GM21825 (cell line): Measurements from ENCODE around the gene AGPAT3.

Source experiments
- ATAC-seq: cut with Tn5 transposase; IDR thresholded peaks from one replicate; pipeline ENCODE4 v1.9.1; 2021; ENCODE audit warnings: mild to moderate bottlenecking, moderate library complexity; ENCODE audit not compliant: unreplicated experiment

Gene AGPAT3

DNA sequence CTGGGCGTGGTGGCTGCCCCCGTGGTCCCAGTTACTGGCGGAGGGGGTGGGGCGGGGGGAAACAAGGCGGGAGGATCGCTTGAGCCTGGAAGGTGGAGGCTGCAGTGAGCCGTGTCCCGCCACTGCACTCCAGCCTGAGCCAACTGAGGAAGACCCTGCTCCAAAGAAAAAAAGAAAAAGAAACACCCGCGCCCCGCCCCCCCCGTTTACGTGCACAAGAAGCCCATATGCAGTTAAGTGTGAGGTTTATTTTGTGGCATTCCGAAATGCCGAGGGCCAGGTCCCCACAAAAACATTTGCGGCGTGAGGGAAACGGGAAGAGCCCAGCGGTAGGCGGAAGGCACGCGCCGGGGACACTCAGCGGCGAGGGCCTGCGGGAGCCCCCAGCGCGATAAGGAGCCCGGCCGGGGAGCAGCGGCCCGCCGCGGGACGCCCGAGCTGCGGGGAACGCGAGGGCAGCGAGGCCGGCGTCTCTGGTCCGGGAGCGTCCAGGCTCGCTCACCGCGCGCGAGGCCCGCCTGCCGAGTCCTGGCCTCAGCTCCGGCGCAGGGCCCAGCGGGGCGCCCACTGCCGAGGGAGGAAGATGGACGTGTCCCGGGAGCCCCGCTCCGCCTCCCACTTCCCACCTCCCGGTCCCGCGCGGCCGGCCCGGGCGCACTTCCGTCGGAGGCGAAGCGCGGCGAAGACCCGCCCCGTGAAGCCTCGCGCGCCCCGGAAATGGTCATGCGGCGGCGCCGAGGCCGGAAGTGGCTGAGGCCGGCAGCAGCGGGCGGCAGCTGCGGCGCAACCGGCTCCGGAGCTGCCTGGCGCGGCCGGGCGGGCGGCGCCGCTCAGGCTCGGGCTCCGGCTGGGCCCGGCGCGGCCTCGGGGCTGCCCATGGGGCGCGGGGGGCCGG lies 146.8 kb downstream of the AGPAT3 start, which contains the start of gene TRAPPC10:
Gene TRAPPC10, plus strand, starts transcription at position 731 of the 895 bp plus-strand sequence. CDS start 185 bp downstream, outside the sequence.
- ATAC-seq = peak; percentile 60

DNA sequence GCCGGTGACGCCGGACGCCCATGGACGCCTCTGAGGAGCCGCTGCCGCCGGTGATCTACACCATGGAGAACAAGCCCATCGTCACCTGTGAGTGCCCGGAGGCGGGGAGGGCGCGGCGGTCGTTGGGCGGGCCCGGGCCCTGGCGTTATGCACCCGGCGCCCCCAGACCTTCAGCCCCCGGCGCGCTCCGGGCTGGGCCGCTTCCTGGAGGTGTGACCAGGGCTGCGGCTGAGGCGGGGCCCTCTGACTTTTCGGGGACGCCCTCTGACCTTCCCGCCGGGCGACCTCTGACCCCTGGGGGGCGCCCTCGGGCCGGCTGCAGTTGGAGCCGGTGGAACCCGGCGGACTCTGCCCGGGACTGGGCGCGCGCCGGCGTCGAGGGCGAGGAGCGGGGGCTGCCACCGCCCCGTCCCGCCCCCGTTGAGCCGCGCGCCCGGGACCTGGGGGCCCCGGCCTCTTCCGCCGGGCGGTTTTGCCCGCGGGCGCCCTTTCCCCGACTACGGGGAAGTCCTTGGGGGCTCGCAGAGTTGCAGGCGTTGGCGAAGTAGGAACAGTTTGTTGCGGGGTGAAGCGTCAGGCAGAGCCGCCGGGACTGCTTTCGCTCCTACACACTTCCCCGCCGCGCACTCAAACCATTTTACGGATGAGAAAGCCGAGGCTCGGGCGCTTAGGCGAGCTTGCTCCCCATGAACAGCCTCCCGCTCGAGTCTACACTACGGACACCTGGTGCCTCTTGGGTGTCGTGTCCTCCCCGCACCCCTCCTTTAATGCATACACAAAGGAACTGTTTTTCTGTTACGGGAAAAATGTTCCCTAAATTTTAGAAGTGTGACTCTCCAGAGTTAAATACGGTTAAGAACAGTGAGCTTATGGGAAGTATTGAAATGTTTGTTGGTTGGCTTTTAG lies 147.7 kb downstream of the AGPAT3 start:
- peak; percentile 63 for ATAC-seq

DNA sequence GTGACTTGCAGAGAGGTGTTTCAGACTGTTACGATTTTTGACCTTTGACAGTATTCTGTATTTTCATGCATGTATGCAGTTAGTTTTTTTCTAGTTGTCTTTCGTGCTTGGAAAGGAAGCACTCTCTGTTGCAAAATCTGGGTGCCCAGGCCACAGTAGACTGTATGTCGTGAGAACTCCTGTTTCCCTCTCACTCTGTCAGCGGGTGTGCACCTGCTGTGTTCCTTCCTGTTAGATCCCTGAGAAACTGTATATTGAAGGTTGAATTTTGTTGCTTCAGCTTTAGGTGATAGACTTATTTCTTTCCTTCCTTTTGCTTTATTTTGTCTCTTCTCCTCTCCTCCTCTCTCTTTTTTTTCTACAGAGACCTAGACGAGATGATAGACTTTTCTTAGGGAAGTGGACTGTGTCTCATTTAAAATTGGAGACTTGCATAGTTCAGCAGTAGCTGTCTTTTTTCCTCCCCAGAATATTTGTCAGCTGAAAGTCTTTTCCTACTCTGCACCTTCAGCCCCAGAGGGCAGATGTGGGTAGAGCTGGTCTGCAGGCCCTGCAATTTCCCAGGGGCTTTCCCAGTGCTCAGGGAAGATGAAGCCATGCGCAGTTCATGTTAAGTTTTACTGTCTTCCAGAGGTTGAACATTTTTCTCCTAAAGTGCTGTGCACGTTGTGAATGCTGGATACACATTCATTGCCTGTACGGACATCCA lies 148.5 kb downstream of the AGPAT3 start:
- no peak for ATAC-seq

DNA sequence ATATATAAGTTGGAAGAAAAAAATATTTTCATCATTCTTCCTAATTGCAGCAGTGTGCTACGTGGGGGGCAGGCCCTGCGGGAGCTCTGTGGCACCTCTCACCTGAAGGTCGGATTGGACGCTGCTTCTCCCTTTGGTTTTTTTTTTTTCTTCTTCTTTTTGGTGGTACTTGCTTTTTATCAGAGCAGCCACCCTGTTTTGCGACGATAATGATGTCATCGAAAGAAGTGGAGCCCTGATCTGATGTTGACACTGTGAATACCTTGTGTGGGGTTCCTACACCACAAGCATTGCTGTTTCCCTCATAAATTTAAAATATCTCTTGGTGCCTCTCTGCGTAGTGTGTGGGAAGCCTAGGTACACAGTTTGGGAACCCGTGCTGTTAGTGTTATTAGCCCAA lies 152.6 kb downstream of the AGPAT3 start:
- no peak for ATAC-seq

DNA sequence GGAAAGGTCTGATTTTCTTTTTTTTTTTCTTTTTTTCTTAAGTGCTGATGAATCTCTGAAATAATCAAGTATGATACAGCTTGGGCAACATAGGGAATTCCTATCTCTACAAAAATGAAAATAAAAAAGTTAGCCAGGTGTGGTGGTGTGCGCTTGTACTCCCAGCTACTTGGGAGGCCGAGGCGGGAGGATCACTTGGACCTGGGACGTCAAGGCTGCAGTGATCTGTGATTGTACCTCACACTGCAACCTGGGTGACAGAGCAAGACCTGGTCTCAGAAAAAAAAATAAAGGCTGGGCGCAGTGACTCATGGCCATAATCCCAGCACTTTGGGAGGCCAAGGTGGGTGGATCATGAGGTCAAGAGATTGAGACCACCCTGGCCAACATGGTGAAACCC lies 153.1 kb downstream of the AGPAT3 start:
- ATAC-seq = no peak

DNA sequence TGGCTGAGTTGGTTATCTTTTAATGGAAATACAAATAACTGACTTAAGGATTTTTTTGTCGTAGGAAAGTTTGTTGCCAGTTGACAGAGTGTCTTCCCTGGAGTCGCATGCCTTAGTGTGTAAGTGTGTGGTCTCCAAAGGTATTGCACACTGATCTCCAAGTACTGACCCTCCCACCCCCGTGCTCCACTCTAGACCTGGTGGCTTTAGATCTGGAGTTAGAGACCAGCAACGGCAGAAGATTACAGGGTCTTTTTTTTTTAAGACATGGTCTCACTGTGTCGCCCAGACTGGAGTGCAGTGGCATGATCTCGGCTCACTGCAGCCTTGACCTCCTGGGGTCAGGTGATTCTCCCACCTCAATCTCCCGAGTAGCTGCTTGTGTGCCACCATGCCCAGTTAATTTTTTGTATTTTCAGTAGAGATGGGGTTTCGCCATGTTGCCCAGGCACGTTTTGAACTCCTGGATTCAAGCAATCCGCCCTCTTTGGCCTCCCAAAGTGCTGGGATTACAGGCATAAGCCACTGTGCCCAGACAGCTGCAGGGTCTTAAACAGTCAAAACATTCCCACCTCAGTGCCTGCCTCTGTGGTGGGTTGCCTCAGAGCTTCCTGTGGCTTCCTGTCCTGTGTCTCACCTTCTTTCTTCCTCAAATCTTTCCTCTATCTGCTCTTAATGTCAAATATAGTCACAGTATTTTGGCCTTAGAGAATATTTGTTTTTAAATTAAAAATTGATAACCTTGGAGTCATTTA lies 154.0 kb downstream of the AGPAT3 start:
- ATAC-seq = no peak

DNA sequence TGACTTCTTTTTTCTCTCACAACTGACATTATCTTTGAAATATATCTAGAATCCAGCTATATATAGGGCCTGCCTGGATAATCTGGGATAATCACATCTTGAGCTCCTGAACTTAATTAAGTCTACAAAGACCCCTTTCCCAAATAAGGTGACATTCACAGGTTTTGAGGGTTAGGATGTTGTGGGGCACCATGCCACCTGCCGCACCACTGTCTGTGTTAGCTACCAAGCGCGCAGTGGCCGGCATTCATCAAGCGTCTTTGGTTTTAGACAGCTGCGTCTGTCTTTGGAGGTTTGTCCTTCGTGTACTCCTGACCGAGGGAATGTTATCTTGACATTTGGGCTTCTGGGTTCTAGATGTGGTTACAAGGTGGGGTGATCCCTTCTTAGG lies 154.5 kb downstream of the AGPAT3 start:
- no peak for ATAC-seq

DNA sequence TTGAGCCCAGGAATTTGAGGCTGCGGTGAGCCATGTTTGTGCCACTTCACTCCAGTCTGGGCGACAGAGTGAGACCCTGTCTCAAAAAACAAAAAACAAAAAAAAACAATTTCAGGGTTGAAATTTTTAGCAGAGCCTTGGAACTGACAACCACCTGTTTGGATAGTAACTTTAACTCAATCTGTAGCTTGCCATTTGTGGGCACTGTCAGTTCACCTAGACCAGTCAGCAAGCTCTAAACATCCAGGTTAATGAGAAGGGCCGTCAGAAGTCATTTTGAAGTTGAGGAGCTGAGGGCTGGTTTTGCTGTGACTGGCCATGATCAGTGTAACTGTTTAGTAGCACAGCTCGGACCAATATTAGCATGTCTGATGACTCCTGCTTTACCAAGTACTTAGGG lies 155.5 kb downstream of the AGPAT3 start:
- ATAC-seq = no peak

DNA sequence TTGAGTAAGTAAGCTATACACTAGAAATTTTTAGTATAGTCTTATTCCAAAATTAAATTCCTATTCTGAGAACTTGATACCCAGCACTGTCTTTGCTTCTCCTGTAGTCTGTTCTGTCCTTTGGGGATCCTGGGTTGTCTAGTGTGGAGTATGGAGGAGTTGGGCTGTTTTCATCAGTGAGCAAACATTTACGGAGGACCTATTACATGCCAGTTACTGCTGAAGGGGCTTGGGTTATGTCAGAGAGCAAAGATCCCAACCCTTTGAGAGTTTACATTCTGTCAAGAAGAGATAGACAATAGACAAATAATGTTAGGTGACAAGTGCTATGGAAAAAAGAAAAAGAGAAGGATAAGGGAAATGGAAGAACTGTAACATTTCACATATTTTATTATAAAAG lies 156.0 kb downstream of the AGPAT3 start:
- ATAC-seq = no peak

DNA sequence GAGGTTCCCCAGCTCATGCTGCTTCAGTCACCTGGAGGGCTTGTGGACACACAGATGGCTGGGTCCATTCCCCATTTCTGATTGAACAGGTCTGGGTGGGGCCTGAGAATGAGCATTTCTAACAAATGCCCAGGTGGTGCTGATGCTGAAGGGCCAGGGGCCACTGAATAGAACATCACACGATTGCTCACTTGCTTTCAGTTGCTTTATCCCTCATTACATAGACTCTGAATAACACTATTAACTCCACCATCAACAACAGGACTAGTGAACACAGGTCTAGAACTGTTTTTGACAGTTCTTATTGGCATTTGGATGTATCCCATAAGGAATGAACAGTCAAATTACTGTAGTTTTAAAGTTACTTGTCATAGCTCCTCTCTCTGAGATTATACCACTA lies 159.2 kb downstream of the AGPAT3 start:
- ATAC-seq = no peak

DNA sequence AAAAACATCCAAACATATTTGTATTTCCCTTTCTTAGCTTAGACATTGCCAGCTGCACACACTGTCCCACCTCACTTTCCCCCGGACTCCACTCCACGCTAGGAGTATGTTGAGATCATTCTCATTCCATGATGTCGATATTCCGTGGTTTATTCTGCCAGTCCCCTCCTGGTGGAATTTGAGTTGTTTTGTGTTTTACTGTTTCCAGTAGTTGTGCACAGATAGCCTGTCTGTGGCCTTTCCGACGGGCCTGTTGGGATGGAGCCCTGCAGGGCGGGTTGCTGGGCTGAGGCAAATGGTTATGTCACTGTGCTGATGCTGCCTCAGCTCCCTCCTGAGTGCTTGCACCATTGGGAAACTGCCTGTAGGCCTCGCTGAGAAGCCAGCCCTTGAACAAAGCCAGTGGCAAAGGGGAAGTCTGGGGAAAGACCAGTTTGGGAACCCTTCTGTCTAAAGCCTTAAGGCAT lies 159.9 kb downstream of the AGPAT3 start:
- no peak for ATAC-seq

DNA sequence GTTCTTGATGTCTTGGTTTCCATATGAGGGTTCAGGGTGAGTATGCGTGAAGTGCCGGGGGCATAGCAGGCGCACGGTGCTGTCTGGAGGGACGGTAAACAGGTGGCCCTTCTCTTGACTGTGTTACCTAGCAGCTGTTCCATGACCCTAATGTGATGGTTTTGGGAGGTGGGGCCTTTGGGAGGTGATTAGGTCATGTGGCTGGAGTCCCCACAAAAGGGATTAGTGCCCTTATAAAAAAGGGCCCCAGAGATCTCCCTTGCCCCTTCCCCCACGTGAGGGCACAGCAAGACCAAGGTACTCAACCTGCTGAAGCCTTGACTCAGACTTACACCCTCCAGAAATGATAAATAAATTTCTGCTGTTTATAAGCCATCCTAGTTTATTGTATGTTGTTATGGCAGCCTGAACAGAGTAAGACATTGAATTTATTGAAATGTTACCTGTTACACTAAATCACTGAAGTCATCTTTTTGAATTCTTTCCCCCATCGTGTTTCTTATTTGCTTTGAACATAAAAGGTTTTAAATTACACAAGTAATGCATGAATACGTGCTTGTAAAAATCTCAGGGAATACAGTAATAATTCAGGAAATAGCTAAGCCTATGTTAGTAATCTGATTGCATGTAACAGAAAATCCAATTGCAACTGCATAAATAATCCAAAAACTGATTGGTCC lies 162.7 kb downstream of the AGPAT3 start:
- no peak for ATAC-seq

DNA sequence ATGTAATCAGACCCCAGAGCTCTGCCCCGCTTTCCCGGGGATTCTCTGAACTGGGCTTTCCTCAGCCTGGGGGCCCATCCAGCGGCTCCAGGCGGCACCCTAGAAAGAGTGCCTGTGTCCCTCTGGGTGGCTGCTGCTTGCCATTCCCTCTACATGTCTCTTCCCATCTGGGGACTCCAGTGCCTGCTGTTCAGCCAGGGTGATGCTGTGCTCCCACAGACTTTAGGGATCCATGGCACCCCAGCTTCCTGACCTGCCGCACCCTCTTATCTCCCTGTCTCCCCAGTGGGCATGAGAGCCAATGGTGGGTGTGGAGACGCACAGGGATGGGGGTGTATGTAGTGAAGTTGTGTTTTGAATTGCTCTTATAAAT lies 163.2 kb downstream of the AGPAT3 start:
- ATAC-seq = no peak

DNA sequence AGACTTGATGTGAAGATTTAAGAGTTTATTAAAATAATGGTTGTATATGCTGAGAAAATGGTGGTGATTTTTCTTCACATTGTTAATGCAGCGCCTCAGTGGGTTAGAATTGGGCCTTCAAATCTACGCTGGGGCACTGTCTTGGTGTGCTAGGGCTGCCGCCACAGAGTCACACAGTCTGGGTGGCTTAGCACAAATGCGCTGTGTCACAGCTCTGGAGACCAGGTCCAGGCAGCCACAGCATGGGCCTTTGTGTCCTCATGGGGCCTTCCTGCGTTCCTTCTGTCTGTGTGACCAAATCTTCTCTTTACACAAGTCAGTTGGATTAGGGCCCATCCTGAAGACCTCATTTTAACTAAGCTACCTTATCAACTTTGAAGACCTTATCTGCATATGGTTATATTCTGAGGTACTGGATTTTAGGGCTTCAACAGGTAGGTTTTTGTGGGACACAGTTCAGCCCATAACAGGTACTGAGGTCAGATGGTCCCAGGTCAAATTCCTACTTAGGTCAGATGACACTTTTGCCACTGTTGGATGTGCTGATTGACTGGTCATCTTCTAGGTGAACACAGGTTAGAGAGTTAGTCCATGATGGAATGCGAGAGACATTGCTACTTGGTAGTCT lies 164.6 kb downstream of the AGPAT3 start:
- ATAC-seq = no peak

DNA sequence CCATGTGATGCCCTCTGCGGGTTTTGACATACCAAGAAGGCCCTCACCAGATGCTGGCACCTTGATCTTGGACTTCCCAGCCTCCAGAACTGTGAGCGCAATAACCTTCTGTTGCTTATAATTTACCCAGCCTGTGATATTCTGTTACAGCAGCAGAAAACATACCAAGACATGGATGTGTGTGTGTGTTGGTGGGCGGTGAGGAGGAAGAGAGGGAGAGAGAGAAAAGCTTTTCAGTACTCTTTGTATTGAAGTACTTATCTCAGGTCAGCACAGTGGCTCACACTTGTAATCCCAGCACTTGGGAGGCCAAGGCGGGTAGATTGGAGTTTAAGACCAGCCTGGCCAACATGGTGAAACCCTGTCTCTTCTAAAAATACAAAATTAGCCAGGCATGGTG lies 170.2 kb downstream of the AGPAT3 start:
- ATAC-seq = no peak
